OCI-LY1 (cell line): ENCODE data around the gene PRDX1.
A peak's percentile ranks its signal among the peaks of the same experiment; 100 is the strongest.

Experiments used
- H2AFZ ChIP-seq: fragments of 200-600 bp; sonication (generic), shearing (Covaris generic); 2 replicates; pipeline ENCODE4 v1.6.0; 2014; ENCODE audit warnings: antibody characterized with exemption, mild to moderate bottlenecking, low read length
- H3F3A ChIP-seq: fragments of 200-600 bp; sonication (generic), shearing (Covaris generic); 2 replicates; pipeline ENCODE4 v1.6.0; 2014; ENCODE audit warnings: mild to moderate bottlenecking, antibody characterized with exemption, low read length, moderate library complexity; ENCODE audit not compliant: insufficient read depth
- H3K27ac ChIP-seq: fragments of 200-600 bp; sonication (generic); 2 replicates; pipeline ENCODE4 v1.5.1; 2014; ENCODE audit warnings: low read length, mixed run types, mild to moderate bottlenecking, low read depth; ENCODE audit not compliant: poor library complexity, severe bottlenecking
- H3K27me3 ChIP-seq: fragments of 200-600 bp; sonication (generic); 2 replicates; pipeline ENCODE4 v1.6.0; 2014; ENCODE audit warnings: antibody characterized with exemption, mild to moderate bottlenecking, low read length, moderate library complexity; ENCODE audit not compliant: insufficient read depth
- H3K36me3 ChIP-seq: fragments of 200-600 bp; sonication (generic); 2 replicates; pipeline ENCODE4 v1.6.1; 2014; ENCODE audit warnings: mild to moderate bottlenecking, antibody characterized with exemption, low read length, moderate library complexity, mixed read lengths; ENCODE audit not compliant: insufficient read depth
- H3K4me1 ChIP-seq: fragments of 200-600 bp; sonication (generic); 2 replicates; pipeline ENCODE4 v1.5.1; 2014; ENCODE audit warnings: mild to moderate bottlenecking, low read length, moderate library complexity; ENCODE audit not compliant: insufficient read depth, severe bottlenecking
- H3K4me2 ChIP-seq: fragments of 200-600 bp; sonication (generic), shearing (Covaris generic); 2 replicates; pipeline ENCODE4 v1.6.1; 2014; ENCODE audit warnings: low read length
- H3K4me3 ChIP-seq: fragments of 200-600 bp; sonication (generic); 2 replicates; pipeline ENCODE4 v1.5.1; 2014; ENCODE audit warnings: low read length, low read depth, mild to moderate bottlenecking, mixed read lengths; ENCODE audit not compliant: poor library complexity, severe bottlenecking
- H3K79me2 ChIP-seq: fragments of 200-600 bp; shearing (Covaris generic); 2 replicates; pipeline ENCODE4 v1.6.1; 2016; ENCODE audit warnings: mixed run types, low read length, mixed read lengths; ENCODE audit not compliant: insufficient read depth
- H3K9ac ChIP-seq: fragments of 200-600 bp; sonication (generic), shearing (Covaris generic); 2 replicates; pipeline ENCODE4 v1.6.1; 2014; ENCODE audit warnings: mild to moderate bottlenecking, low read length, mixed read lengths
- H3K9me2 ChIP-seq: fragments of 200-600 bp; sonication (generic), shearing (Covaris generic); 2 replicates; pipeline ENCODE4 v1.6.1; 2014; ENCODE audit warnings: low read depth, mild to moderate bottlenecking, low read length, mixed read lengths
- H3K9me3 ChIP-seq: fragments of 200-600 bp; shearing (Covaris generic); 2 replicates; pipeline ENCODE4 v1.6.1; 2014; ENCODE audit warnings: low read length, mixed read lengths
- H4K20me1 ChIP-seq: fragments of 200-600 bp; sonication (generic), shearing (Covaris generic); 2 replicates; pipeline ENCODE4 v1.6.0; 2016; ENCODE audit warnings: mild to moderate bottlenecking, low read length; ENCODE audit not compliant: insufficient read depth
- EZH2 ChIP-seq: fragments of 200-600 bp; sonication (generic), shearing (Covaris generic); IDR thresholded peaks from 2 replicates; pipeline ENCODE4 v1.8.0; 2017; ENCODE audit warnings: borderline replicate concordance, mixed run types, mild to moderate bottlenecking, antibody characterized with exemption, low read length, moderate library complexity, mixed read lengths
- TF ChIP-seq, protein P1 (sequence below): fragments of 200-600 bp; sonication (generic), shearing (Covaris generic); IDR thresholded peaks from 2 replicates; pipeline ENCODE4 v1.5.1; 2017; ENCODE audit warnings: mild to moderate bottlenecking, antibody characterized with exemption, low read length, moderate library complexity, mixed read lengths

The PRDX1 gene

GRCh38 chr1:45550401-45551351 lies 29.0 kb upstream of the PRDX1 start, which contains the start of gene AKR1A1:
TSS of gene AKR1A1 (plus strand) at chr1:45550826. CDS start at chr1:45561795, 10,969 bp downstream.
- peaks cover 14% of the 10 kb centered on the region for H3K79me2 ChIP-seq

GRCh38 chr1:45545553-45546310 lies 24.0 kb upstream of the PRDX1 start:
- Histone ChIP-seq H4K20me1 (no peaks in the 10 kb centered on the region), H3K9me3 (no peaks in the 10 kb centered on the region), H3K27ac (no peak overlapping the region), H3K9ac (no peak overlapping the region), H2AFZ (no peak overlapping the region), H3K9me2 (no peaks in the 10 kb centered on the region), H3K79me2 (no peaks in the 10 kb centered on the region), H3K4me1 (peaks cover 31% of the 10 kb centered on the region), H3F3A (no peaks in the 10 kb centered on the region), H3K4me3 (no peak overlapping the region), H3K27me3 (no peaks in the 10 kb centered on the region), H3K4me2 (no peak overlapping the region), H3K36me3 (no peaks in the 10 kb centered on the region)
- TF ChIP-seq, protein P1, sequence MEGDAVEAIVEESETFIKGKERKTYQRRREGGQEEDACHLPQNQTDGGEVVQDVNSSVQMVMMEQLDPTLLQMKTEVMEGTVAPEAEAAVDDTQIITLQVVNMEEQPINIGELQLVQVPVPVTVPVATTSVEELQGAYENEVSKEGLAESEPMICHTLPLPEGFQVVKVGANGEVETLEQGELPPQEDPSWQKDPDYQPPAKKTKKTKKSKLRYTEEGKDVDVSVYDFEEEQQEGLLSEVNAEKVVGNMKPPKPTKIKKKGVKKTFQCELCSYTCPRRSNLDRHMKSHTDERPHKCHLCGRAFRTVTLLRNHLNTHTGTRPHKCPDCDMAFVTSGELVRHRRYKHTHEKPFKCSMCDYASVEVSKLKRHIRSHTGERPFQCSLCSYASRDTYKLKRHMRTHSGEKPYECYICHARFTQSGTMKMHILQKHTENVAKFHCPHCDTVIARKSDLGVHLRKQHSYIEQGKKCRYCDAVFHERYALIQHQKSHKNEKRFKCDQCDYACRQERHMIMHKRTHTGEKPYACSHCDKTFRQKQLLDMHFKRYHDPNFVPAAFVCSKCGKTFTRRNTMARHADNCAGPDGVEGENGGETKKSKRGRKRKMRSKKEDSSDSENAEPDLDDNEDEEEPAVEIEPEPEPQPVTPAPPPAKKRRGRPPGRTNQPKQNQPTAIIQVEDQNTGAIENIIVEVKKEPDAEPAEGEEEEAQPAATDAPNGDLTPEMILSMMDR: no peak
- TF ChIP-seq EZH2: no peak

More at GRCh38 chr1:45550401-45551351, 29.0 kb upstream of the PRDX1 start, which contains the start of gene AKR1A1:
- Histone ChIP-seq H3K36me3 (peaks cover 18% of the 10 kb centered on the region), H4K20me1 (no peaks in the 10 kb centered on the region), H3K4me1 (peaks cover 24% of the 10 kb centered on the region), H3K27ac (peak within 1 kb of the TSS; percentile 54), H3K27me3 (no peaks in the 10 kb centered on the region), H3K4me2 (peak within 1 kb of the TSS; percentile 59), H3K9me3 (no peaks in the 10 kb centered on the region), H3K9ac (peak within 1 kb of the TSS; percentile 78), H3F3A (no peaks in the 10 kb centered on the region), H3K9me2 (no peaks in the 10 kb centered on the region), H3K4me3 (peak within 1 kb of the TSS; percentile 75), H2AFZ (no peak within 1 kb of the TSS)
- no peak for TF ChIP-seq EZH2
- TF ChIP-seq, protein P1: no peak

DNA sequence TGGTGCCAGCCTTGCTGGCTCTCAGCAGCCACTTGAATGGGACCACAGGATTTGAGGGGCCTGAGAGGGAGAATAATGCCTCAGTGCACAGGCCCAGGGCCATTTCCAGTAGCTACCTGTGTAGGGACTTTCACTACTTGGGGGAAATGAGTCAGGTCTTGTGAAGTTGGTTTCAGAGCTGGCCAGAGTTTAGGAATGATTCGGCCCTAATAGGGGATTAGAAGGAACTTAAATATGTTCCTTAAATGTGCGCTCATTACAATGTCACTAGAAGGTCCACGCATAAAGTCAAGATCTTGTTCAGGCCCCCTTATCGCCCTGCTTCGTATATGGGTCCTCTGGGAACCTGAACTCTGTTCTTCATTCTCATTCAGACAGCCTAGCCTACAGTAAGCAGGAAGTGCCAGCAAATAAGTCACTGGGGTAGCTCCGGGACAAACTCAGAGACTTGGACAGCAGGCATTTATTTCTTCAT lies 23.4 kb upstream of the PRDX1 start:
- no peak overlapping the region for H3K9ac ChIP-seq
- H3K9me3 ChIP-seq: no peaks in the 10 kb centered on the region
- H3K4me3 ChIP-seq: no peak overlapping the region
- no peaks in the 10 kb centered on the region for H3K36me3 ChIP-seq
- no peaks in the 10 kb centered on the region for H3K79me2 ChIP-seq
- no peaks in the 10 kb centered on the region for H4K20me1 ChIP-seq
- H3K27me3 ChIP-seq: no peaks in the 10 kb centered on the region
- peaks cover 26% of the 10 kb centered on the region for H3K4me1 ChIP-seq
- TF ChIP-seq, protein P1: no peak
- no peak for TF ChIP-seq EZH2
- no peak overlapping the region for H3K27ac ChIP-seq
- H3K9me2 ChIP-seq: no peaks in the 10 kb centered on the region
- H3K4me2 ChIP-seq: no peak overlapping the region
- H3F3A ChIP-seq: no peaks in the 10 kb centered on the region
- no peak overlapping the region for H2AFZ ChIP-seq
